Measurements from ENCODE around the gene KRTAP10-4. TPM values are rescaled to one million over a fixed set of nuclear protein-coding genes. Genes with fewer than 3 reads are reported as not detected.

The KRTAP10-4 gene
- total and polyA plus RNA-seq, 2 experiments from 2014 or later = not detected

- H3K79me2 ChIP-seq = no peaks in the 10 kb centered on the region
- H3K4me1 ChIP-seq (ENCODE audit: insufficient read depth) = peaks cover 7% of the 10 kb centered on the region
- no peak overlapping the region for H2AFZ ChIP-seq
- no peak for TF ChIP-seq EZH2 (IDR thresholded peaks at IDR 0.05; ENCODE audit: borderline replicate concordance)
- no peak for TF ChIP-seq CTCF (IDR thresholded peaks at IDR 0.05; ENCODE audit: poor library complexity)
- TF ChIP-seq EZH2phosphoT487 (IDR thresholded peaks at IDR 0.05; ENCODE audit: low read depth, severe bottlenecking, unreplicated experiment) = no peak
- H3K27ac ChIP-seq = no peak overlapping the region
- WGBS (ENCODE audit: low lambda C conversion rate, missing lambda C conversion rate) = 63% methylated on average over 20 of the region's 20 CpGs
- no peaks in the 10 kb centered on the region for H3K9me3 ChIP-seq (ENCODE audit: low read depth)
- H3K9me2 ChIP-seq (replicated peaks; ENCODE audit: insufficient read depth) = no peaks in the 10 kb centered on the region
- no peak overlapping the region for H3K4me3 ChIP-seq
- no peak overlapping the region for H3K4me2 ChIP-seq
- no peaks in the 10 kb centered on the region for H4K20me1 ChIP-seq (ENCODE audit: insufficient read depth, poor library complexity, severe bottlenecking)
- no peak for DNase-seq (ENCODE audit: low spot score)
- H3K36me3 ChIP-seq (replicated peaks; ENCODE audit: insufficient read depth, low read depth) = no peaks in the 10 kb centered on the region
- H3K27me3 ChIP-seq = no peaks in the 10 kb centered on the region
These were observed 20.3 kb downstream of the KRTAP10-4 start for GRCh38 chr21:44593598-44594405.

- Histone ChIP-seq H3K27me3 (no peaks in the 10 kb centered on the region), H3K79me2 (no peaks in the 10 kb centered on the region), H3K9me3 (ENCODE audit: low read depth) (no peaks in the 10 kb centered on the region), H3K36me3 (replicated peaks; ENCODE audit: insufficient read depth, low read depth) (no peaks in the 10 kb centered on the region), H3K9me2 (replicated peaks; ENCODE audit: insufficient read depth) (no peaks in the 10 kb centered on the region), H3K4me2 (no peak overlapping the region), H3K4me3 (no peak overlapping the region), H2AFZ (no peak overlapping the region), H3K4me1 (ENCODE audit: insufficient read depth) (peaks cover 7% of the 10 kb centered on the region), H3K27ac (no peak overlapping the region), H4K20me1 (ENCODE audit: insufficient read depth, poor library complexity, severe bottlenecking) (no peaks in the 10 kb centered on the region)
- no peak for DNase-seq (ENCODE audit: low spot score)
- TF ChIP-seq CTCF (IDR thresholded peaks at IDR 0.05; ENCODE audit: poor library complexity) (no peak), EZH2phosphoT487 (IDR thresholded peaks at IDR 0.05; ENCODE audit: low read depth, severe bottlenecking, unreplicated experiment) (no peak), EZH2 (IDR thresholded peaks at IDR 0.05; ENCODE audit: borderline replicate concordance) (no peak)
- WGBS (ENCODE audit: low lambda C conversion rate, missing lambda C conversion rate) = 88% methylated on average over 12 of the region's 12 CpGs
These were observed 20.9 kb downstream of the KRTAP10-4 start for GRCh38 chr21:44594406-44594916.

GRCh38 chr21:44595524-44595923 is 22.0 kb downstream of the KRTAP10-4 start:
- Histone ChIP-seq H3K4me3 (no peak overlapping the region), H3K4me1 (ENCODE audit: insufficient read depth) (peaks cover 7% of the 10 kb centered on the region), H3K27me3 (no peaks in the 10 kb centered on the region), H3K27ac (no peak overlapping the region), H3K36me3 (replicated peaks; ENCODE audit: insufficient read depth, low read depth) (no peaks in the 10 kb centered on the region), H3K9me3 (ENCODE audit: low read depth) (no peaks in the 10 kb centered on the region), H3K4me2 (no peak overlapping the region), H2AFZ (no peak overlapping the region), H3K9me2 (replicated peaks; ENCODE audit: insufficient read depth) (no peaks in the 10 kb centered on the region), H3K79me2 (no peaks in the 10 kb centered on the region), H4K20me1 (ENCODE audit: insufficient read depth, poor library complexity, severe bottlenecking) (no peaks in the 10 kb centered on the region)
- DNase-seq (ENCODE audit: low spot score) = no peak
- WGBS (ENCODE audit: low lambda C conversion rate, missing lambda C conversion rate) = 74% methylated on average over 6 of the region's 6 CpGs
- TF ChIP-seq EZH2phosphoT487 (IDR thresholded peaks at IDR 0.05; ENCODE audit: low read depth, severe bottlenecking, unreplicated experiment) (no peak), CTCF (IDR thresholded peaks at IDR 0.05; ENCODE audit: poor library complexity) (no peak), EZH2 (IDR thresholded peaks at IDR 0.05; ENCODE audit: borderline replicate concordance) (no peak)
